Measurements from ENCODE around the gene LDLR. TPM values are rescaled to one million over a fixed set of nuclear protein-coding genes. Genes with fewer than 3 reads are reported as not detected.
"Not testable (repeated sequence)": the region's sequence is repeated elsewhere in the genome, so short reads cannot be mapped to it uniquely, and the experiment has no call there.

LDLR gene
- total RNA-seq, 2 donors from 2014 or later = 61.0 to 101 TPM

DNA sequence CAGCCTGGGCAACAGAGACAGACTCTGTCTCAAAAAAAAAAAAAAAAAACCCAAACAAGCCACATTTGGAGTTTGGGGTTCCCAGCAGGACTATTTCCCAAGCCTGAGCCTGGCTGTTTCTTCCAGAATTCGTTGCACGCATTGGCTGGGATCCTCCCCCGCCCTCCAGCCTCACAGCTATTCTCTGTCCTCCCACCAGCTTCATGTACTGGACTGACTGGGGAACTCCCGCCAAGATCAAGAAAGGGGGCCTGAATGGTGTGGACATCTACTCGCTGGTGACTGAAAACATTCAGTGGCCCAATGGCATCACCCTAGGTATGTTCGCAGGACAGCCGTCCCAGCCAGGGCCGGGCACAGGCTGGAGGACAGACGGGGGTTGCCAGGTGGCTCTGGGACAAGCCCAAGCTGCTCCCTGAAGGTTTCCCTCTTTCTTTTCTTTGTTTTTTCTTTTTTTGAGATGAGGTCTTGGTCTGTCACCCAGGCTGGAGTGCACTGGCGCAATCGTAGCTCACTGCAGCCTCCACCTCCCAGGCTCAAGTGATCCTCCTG lies 26.7 kb downstream of the LDLR start:
- H3K27me3 ChIP-seq (ENCODE audit: control insufficient read depth, insufficient read depth, low read length, poor library complexity, severe bottlenecking) = no peaks in the 10 kb centered on the region
- TF ChIP-seq, protein P1, sequence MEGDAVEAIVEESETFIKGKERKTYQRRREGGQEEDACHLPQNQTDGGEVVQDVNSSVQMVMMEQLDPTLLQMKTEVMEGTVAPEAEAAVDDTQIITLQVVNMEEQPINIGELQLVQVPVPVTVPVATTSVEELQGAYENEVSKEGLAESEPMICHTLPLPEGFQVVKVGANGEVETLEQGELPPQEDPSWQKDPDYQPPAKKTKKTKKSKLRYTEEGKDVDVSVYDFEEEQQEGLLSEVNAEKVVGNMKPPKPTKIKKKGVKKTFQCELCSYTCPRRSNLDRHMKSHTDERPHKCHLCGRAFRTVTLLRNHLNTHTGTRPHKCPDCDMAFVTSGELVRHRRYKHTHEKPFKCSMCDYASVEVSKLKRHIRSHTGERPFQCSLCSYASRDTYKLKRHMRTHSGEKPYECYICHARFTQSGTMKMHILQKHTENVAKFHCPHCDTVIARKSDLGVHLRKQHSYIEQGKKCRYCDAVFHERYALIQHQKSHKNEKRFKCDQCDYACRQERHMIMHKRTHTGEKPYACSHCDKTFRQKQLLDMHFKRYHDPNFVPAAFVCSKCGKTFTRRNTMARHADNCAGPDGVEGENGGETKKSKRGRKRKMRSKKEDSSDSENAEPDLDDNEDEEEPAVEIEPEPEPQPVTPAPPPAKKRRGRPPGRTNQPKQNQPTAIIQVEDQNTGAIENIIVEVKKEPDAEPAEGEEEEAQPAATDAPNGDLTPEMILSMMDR (conservative IDR thresholded peaks at IDR 0.05) = no peak
- Mint-ChIP-seq H3K27ac (peak overlapping the region; percentile 64), H3K9me3 (no peaks in the 10 kb centered on the region), H3K27me3 (ENCODE audit: insufficient read depth) (no peaks in the 10 kb centered on the region), H3K4me1 (no peaks in the 10 kb centered on the region), H3K36me3 (ENCODE audit: low read depth) (peaks cover 85% of the 10 kb centered on the region), H3K4me3 (no peak overlapping the region)
- peaks cover 91% of the 10 kb centered on the region for H3K36me3 ChIP-seq (ENCODE audit: control insufficient read depth, insufficient read depth, low read length)
- 87 to 88% methylated on average over 4 to 11 of the region's 11 CpGs for WGBS, 2 experiments (ENCODE audit: insufficient coverage in 1 of 2, insufficient read length in 1 of 2)
- no peaks in the 10 kb centered on the region for H3K4me1 ChIP-seq (ENCODE audit: control insufficient read depth, insufficient read depth, low read length)
- no peaks in the 10 kb centered on the region for H3K9me3 ChIP-seq (ENCODE audit: control insufficient read depth, low read length)
- H3K27ac ChIP-seq (ENCODE audit: low read depth, low read length) = no peak overlapping the region
- H3K9ac ChIP-seq (ENCODE audit: extremely low read depth, low read length, poor library complexity, severe bottlenecking) = no peak overlapping the region
- H3K4me3 ChIP-seq (ENCODE audit: low read length) = no peak overlapping the region
- DNase-seq = no peak

DNA sequence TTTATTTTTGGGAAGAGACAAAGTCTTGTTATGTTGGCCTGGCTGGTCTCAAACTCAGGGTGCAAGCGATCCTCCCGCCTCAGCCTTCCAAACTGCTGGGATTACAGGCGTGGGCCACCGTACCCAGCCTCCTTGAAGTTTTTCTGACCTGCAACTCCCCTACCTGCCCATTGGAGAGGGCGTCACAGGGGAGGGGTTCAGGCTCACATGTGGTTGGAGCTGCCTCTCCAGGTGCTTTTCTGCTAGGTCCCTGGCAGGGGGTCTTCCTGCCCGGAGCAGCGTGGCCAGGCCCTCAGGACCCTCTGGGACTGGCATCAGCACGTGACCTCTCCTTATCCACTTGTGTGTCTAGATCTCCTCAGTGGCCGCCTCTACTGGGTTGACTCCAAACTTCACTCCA lies 27.2 kb downstream of the LDLR start:
- Mint-ChIP-seq H3K4me1 (no peaks in the 10 kb centered on the region), H3K9me3 (no peaks in the 10 kb centered on the region), H3K4me3 (no peak overlapping the region), H3K36me3 (ENCODE audit: low read depth) (peaks cover 84% of the 10 kb centered on the region), H3K27ac (peak overlapping the region; percentile 64), H3K27me3 (ENCODE audit: insufficient read depth) (no peaks in the 10 kb centered on the region)
- DNase-seq = peak; percentile 73
- Histone ChIP-seq H3K4me3 (ENCODE audit: low read length) (no peak overlapping the region), H3K9me3 (ENCODE audit: control insufficient read depth, low read length) (no peaks in the 10 kb centered on the region), H3K4me1 (ENCODE audit: control insufficient read depth, insufficient read depth, low read length) (no peaks in the 10 kb centered on the region), H3K27me3 (ENCODE audit: control insufficient read depth, insufficient read depth, low read length, poor library complexity, severe bottlenecking) (no peaks in the 10 kb centered on the region), H3K36me3 (ENCODE audit: control insufficient read depth, insufficient read depth, low read length) (peaks cover 89% of the 10 kb centered on the region), H3K9ac (ENCODE audit: extremely low read depth, low read length, poor library complexity, severe bottlenecking) (no peak overlapping the region), H3K27ac (ENCODE audit: low read depth, low read length) (no peak overlapping the region)
- TF ChIP-seq, protein P1 (conservative IDR thresholded peaks at IDR 0.05) = no peak
- 92 to 96% methylated on average over 5 to 9 of the region's 9 CpGs for WGBS, 2 experiments (ENCODE audit: insufficient coverage in 1 of 2, insufficient read length in 1 of 2)

DNA sequence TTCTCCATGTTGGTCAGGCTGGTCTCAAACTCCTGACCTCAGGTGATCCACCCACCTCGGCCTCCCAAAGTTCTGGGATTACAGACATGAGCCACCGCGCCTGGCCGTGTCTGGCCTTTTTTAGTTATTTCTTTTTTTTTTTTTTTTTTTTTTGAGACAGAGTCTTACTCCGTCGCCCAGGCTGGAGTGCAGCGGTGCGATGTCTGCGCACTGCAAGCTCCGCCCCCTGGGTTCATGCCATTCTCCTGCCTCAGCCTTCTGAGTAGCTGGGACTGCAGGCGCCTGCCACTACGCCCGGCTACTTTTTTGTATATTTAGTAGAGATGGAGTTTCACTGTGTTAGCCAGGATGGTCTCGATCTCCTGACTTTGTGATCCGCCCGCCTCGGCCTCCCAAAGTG lies 32.7 kb downstream of the LDLR start:
- not testable (repeated sequence) for H3K9me3 ChIP-seq (ENCODE audit: control insufficient read depth, low read length); H3K27me3 ChIP-seq (ENCODE audit: control insufficient read depth, insufficient read depth, low read length, poor library complexity, severe bottlenecking); H3K4me3 ChIP-seq (ENCODE audit: low read length); DNase-seq; H3K4me1 ChIP-seq (ENCODE audit: control insufficient read depth, insufficient read depth, low read length); H3K9me3 Mint-ChIP-seq; H3K9ac ChIP-seq (ENCODE audit: extremely low read depth, low read length, poor library complexity, severe bottlenecking); H3K4me3 Mint-ChIP-seq; H3K27me3 Mint-ChIP-seq (ENCODE audit: insufficient read depth); H3K4me1 Mint-ChIP-seq; H3K27ac ChIP-seq (ENCODE audit: low read depth, low read length); H3K27ac Mint-ChIP-seq
- WGBS, 2 experiments (ENCODE audit: insufficient coverage in 1 of 2, insufficient read length in 1 of 2) = 86 to 93% methylated on average over 3 to 16 of the region's 17 CpGs
- H3K36me3 Mint-ChIP-seq (ENCODE audit: low read depth) = peaks cover 65% of the 10 kb centered on the region
- peaks cover 76% of the 10 kb centered on the region for H3K36me3 ChIP-seq (ENCODE audit: control insufficient read depth, insufficient read depth, low read length)

DNA sequence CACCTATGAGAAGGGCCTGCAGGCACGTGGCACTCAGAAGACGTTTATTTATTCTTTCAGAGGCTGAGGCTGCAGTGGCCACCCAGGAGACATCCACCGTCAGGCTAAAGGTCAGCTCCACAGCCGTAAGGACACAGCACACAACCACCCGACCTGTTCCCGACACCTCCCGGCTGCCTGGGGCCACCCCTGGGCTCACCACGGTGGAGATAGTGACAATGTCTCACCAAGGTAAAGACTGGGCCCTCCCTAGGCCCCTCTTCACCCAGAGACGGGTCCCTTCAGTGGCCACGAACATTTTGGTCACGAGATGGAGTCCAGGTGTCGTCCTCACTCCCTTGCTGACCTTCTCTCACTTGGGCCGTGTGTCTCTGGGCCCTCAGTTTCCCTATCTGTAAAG lies 33.9 kb downstream of the LDLR start:
- H3K4me3 Mint-ChIP-seq = no peak overlapping the region
- peaks cover 63% of the 10 kb centered on the region for H3K36me3 Mint-ChIP-seq (ENCODE audit: low read depth)

DNA sequence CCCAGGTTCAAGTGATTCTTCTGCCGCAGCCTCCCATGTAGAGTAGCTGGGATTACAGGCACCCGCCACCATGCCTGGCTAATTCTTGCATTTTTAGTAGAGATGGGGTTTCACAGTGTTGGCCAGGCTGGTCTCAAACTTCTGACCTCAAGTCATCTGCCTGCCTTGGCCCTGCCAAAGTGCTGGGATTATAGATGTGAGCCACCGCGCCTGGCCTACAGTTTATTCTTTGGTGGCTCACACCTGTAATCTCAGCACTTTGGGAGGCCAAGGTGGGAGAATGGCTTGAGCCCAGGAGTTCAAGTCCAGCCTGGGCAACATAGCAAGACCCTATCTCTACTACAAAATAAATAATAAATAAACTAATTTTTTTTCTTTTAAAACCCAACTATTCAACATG lies 34.9 kb downstream of the LDLR start:
- not testable (repeated sequence) for H3K4me1 ChIP-seq (ENCODE audit: control insufficient read depth, insufficient read depth, low read length); H3K4me3 ChIP-seq (ENCODE audit: low read length); H3K9ac ChIP-seq (ENCODE audit: extremely low read depth, low read length, poor library complexity, severe bottlenecking); H3K27me3 ChIP-seq (ENCODE audit: control insufficient read depth, insufficient read depth, low read length, poor library complexity, severe bottlenecking); H3K4me1 Mint-ChIP-seq; H3K9me3 ChIP-seq (ENCODE audit: control insufficient read depth, low read length); H3K27me3 Mint-ChIP-seq (ENCODE audit: insufficient read depth); H3K9me3 Mint-ChIP-seq; H3K27ac Mint-ChIP-seq; DNase-seq; H3K4me3 Mint-ChIP-seq; H3K27ac ChIP-seq (ENCODE audit: low read depth, low read length)
- H3K36me3 Mint-ChIP-seq (ENCODE audit: low read depth) = peaks cover 57% of the 10 kb centered on the region
- H3K36me3 ChIP-seq (ENCODE audit: control insufficient read depth, insufficient read depth, low read length) = peaks cover 77% of the 10 kb centered on the region
- 84 to 95% methylated on average over 2 to 4 of the region's 4 CpGs for WGBS, 2 experiments (ENCODE audit: insufficient coverage in 1 of 2, insufficient read length in 1 of 2)

More for the DNA sequence above, 33.9 kb downstream of the LDLR start:
- Histone ChIP-seq H3K27me3 (ENCODE audit: control insufficient read depth, insufficient read depth, low read length, poor library complexity, severe bottlenecking) (no peaks in the 10 kb centered on the region), H3K36me3 (ENCODE audit: control insufficient read depth, insufficient read depth, low read length) (peaks cover 76% of the 10 kb centered on the region), H3K4me1 (ENCODE audit: control insufficient read depth, insufficient read depth, low read length) (no peaks in the 10 kb centered on the region), H3K27ac (ENCODE audit: low read depth, low read length) (no peak overlapping the region), H3K9me3 (ENCODE audit: control insufficient read depth, low read length) (no peaks in the 10 kb centered on the region), H3K4me3 (ENCODE audit: low read length) (no peak overlapping the region), H3K9ac (ENCODE audit: extremely low read depth, low read length, poor library complexity, severe bottlenecking) (no peak overlapping the region)
- Mint-ChIP-seq H3K27ac (no peak overlapping the region), H3K27me3 (ENCODE audit: insufficient read depth) (no peaks in the 10 kb centered on the region), H3K9me3 (no peaks in the 10 kb centered on the region), H3K4me1 (no peaks in the 10 kb centered on the region)
- no peak for DNase-seq
- 95 to 97% methylated on average over 9 to 13 of the region's 13 CpGs for WGBS, 2 experiments (ENCODE audit: insufficient coverage in 1 of 2, insufficient read length in 1 of 2)
- TF ChIP-seq, protein P1 (conservative IDR thresholded peaks at IDR 0.05) = no peak

Measured in endodermal cell (in vitro differentiated cells).